Aorta (tissue), 5 donors: ENCODE results near the gene DCST2. TPM values are rescaled to one million over a fixed set of nuclear protein-coding genes. Genes with fewer than 3 reads are reported as not detected.
A peak's percentile ranks its signal among the peaks of the same experiment; 100 is the strongest.

ENCODE experiments used
- ATAC-seq: fragments of 200-7000 bp; cut with Tn5 transposase; one replicate; pipeline ENCODE4 v1.9.1; 2022; ENCODE audit warnings: moderate library complexity; ENCODE audit not compliant: low FRiP score
- DNase-seq, 2 donors: peaks; one replicate each; pipeline ENCODE4 v3.0.0-alpha.2; 2020
- H3K27ac ChIP-seq, 2 donors: one replicate each; pipeline ENCODE4 v1.5.1; 2013; ENCODE audit warnings: low read length in 2 of 2, mild to moderate bottlenecking in 2 of 2, moderate library complexity in 2 of 2, control low read depth in 1 of 2, inconsistent platforms in 1 of 2, low read depth in 1 of 2
- H3K27me3 ChIP-seq, 2 donors: one replicate each; pipeline ENCODE4 v1.6.1; 2013; ENCODE audit warnings: control low read depth in 1 of 2, low read length in 1 of 2, mild to moderate bottlenecking in 1 of 2, moderate library complexity in 1 of 2; ENCODE audit not compliant: insufficient read depth in 2 of 2, control insufficient read depth in 1 of 2
- H3K36me3 ChIP-seq, 2 donors: one replicate each; pipeline ENCODE4 v1.6.1; 2013; ENCODE audit warnings: control low read depth in 1 of 2, low read length in 1 of 2, mild to moderate bottlenecking in 1 of 2; ENCODE audit not compliant: insufficient read depth in 2 of 2, control insufficient read depth in 1 of 2
- H3K4me1 ChIP-seq, 2 donors: one replicate each; pipeline ENCODE4 v1.6.1; 2013; ENCODE audit warnings: low read length in 2 of 2, control low read depth in 1 of 2, mild to moderate bottlenecking in 1 of 2, moderate library complexity in 1 of 2; ENCODE audit not compliant: insufficient read depth in 2 of 2, control insufficient read depth in 1 of 2
- H3K4me3 ChIP-seq, 2 donors: one replicate each; pipeline ENCODE4 v1.5.1; 2013; ENCODE audit warnings: low read length in 2 of 2, control low read depth in 1 of 2, mild to moderate bottlenecking in 1 of 2
- H3K9me3 ChIP-seq: one replicate; pipeline ENCODE4 v1.6.1; 2013; ENCODE audit warnings: mild to moderate bottlenecking, low read length; ENCODE audit not compliant: control insufficient read depth
- WGBS, 2 donors: extraction: QIAGEN DNeasy Blood & Tissue Kit; methylation state at CpG; one replicate each; pipeline ENCODE4 v1.1.7; 2013; 5-methylcytosine and 5-hydroxymethylcytosine counted together
- intact Hi-C, 2 donors: fragments of 100-400 bp; cut with DNase I; formaldehyde crosslinking; loops; one replicate each; pipeline versions ENCODE4 v1.14.2 to v1.15.0; 2022
- polyA plus RNA-seq, 2 donors: library from polyadenylated mRNA; stranded (reverse); fragments of 200-250 nt; gene quantifications; one replicate each; pipeline ENCODE4 v1.2.3, GENCODE V29; 2013
- total RNA-seq, 2 donors: library from RNA; stranded (reverse); fragmentation: NEBNext Ultra II Directional; extraction: Animal tissue kit (Norgen Biotek cat#: 25700); gene quantifications; one replicate each; pipeline ENCODE4 v1.2.1, GENCODE V29; 2021
- donor health status: healthy with polysubstance abuse.
- donor health status: Bipolar disorder and iron deficiency.
- donor health status: DM: no; HTN: no; CAD: no.
- donor health status: DM: no; HTN: no; CAD: no.
- donor health status: DM: yes; HTN: yes; CAD: no.

DCST2 gene
- total and polyA plus RNA-seq, 4 donors: 0.25 to 5.6 (median 1.3) TPM

- H3K9me3 ChIP-seq: no peaks in the 10 kb centered on the region
- H3K4me3 ChIP-seq: no peak overlapping the region
- peaks cover 0 to 2% of the 10 kb centered on the region in 2 donors for H3K4me1 ChIP-seq
- DNase-seq: no peak
- ATAC-seq: no peak
- H3K36me3 ChIP-seq: no peaks in the 10 kb centered on the region
- intact Hi-C loops: no loop called here
- no peaks in the 10 kb centered on the region for H3K27me3 ChIP-seq
- no peak overlapping the region for H3K27ac ChIP-seq
- 72 to 79% methylated on average over 2 of the region's 2 CpGs for WGBS, 2 donors
These were observed 26.9 kb downstream of the DCST2 start for GRCh38 chr1:155006601-155007101.

- H3K9me3 ChIP-seq: no peaks in the 10 kb centered on the region
- peak; percentile 80 to 89 for DNase-seq
- intact Hi-C loops: no loop called here
- H3K27ac ChIP-seq: peak overlapping the region in 1 of 2 donors; percentile 77
- ATAC-seq: no peak
- H3K4me1 ChIP-seq: peaks cover 0 to 2% of the 10 kb centered on the region in 2 donors
- H3K4me3 ChIP-seq: no peak overlapping the region
- H3K27me3 ChIP-seq: no peaks in the 10 kb centered on the region
- WGBS, 2 donors: 11 to 12% methylated on average over 14 to 17 of the region's 17 CpGs
- no peaks in the 10 kb centered on the region for H3K36me3 ChIP-seq
These were observed 28.2 kb downstream of the DCST2 start for GRCh38 chr1:155005076-155006011.

GRCh38 chr1:155004352-155005075 lies 29.1 kb downstream of the DCST2 start:
- ATAC-seq (no peak), DNase-seq (no peak)
- Histone ChIP-seq H3K27me3 (no peaks in the 10 kb centered on the region), H3K4me3 (peak overlapping the region; percentile 79 to 84), H3K36me3 (no peaks in the 10 kb centered on the region), H3K4me1 (peaks cover 0 to 2% of the 10 kb centered on the region in 2 donors), H3K27ac (peak overlapping the region; percentile 34 to 77), H3K9me3 (no peaks in the 10 kb centered on the region)
- intact Hi-C loops: loop anchor here in 1 of 2 donors (5.0 kb wide), 2 partner anchors 58 to 67 kb away; partner anchors contain the start of genes EFNA4 and PMVK
- 21 to 26% methylated on average over 5 of the region's 5 CpGs for WGBS, 2 donors

GRCh38 chr1:155003766-155004351 lies 29.7 kb downstream of the DCST2 start:
- peak; percentile 85 to 91 for DNase-seq
- intact Hi-C loops: loop anchor here in 1 of 2 donors (5.0 kb wide), 2 partner anchors 58 to 67 kb away; partner anchors contain the start of genes EFNA4 and PMVK

GRCh38 chr1:155003227-155003765 lies 30.3 kb downstream of the DCST2 start:
- peak in 1 of 2 donors; percentile 84 for DNase-seq
- WGBS, 2 donors: 0% methylated on average over 34 to 37 of the region's 37 CpGs
- peaks cover 0 to 2% of the 10 kb centered on the region in 2 donors for H3K4me1 ChIP-seq
- H3K27ac ChIP-seq: peak overlapping the region; percentile 59 to 89
- intact Hi-C loops: loop anchor here in 1 of 2 donors (5.0 kb wide), 2 partner anchors 59 to 66 kb away; partner anchors contain the start of genes EFNA4 and PMVK
- no peak for ATAC-seq
- H3K27me3 ChIP-seq: no peaks in the 10 kb centered on the region
- peak overlapping the region; percentile 79 to 84 for H3K4me3 ChIP-seq
- no peaks in the 10 kb centered on the region for H3K36me3 ChIP-seq
- H3K9me3 ChIP-seq: no peaks in the 10 kb centered on the region

More at GRCh38 chr1:155003766-155004351, 29.7 kb downstream of the DCST2 start:
- H3K27me3 ChIP-seq: no peaks in the 10 kb centered on the region
- H3K36me3 ChIP-seq: no peaks in the 10 kb centered on the region
- H3K4me1 ChIP-seq: peaks cover 0 to 2% of the 10 kb centered on the region in 2 donors
- WGBS, 2 donors: 0 to 1% methylated on average over 33 to 34 of the region's 34 CpGs
- no peaks in the 10 kb centered on the region for H3K9me3 ChIP-seq
- H3K27ac ChIP-seq: peak overlapping the region; percentile 34 to 77
- ATAC-seq: no peak
- H3K4me3 ChIP-seq: peak overlapping the region; percentile 79 to 84

GRCh38 chr1:155002464-155003226 lies 30.9 kb downstream of the DCST2 start, which contains the start of gene ZBTB7B:
TSS of gene ZBTB7B (plus strand) at chr1:155002802. CDS start at chr1:155014661, 11,859 bp downstream.
- 0 to 1% methylated on average over 25 to 34 of the region's 35 CpGs for WGBS, 2 donors
- Histone ChIP-seq H3K4me1 (peaks cover 0 to 2% of the 10 kb centered on the region in 2 donors), H3K27ac (peak within 1 kb of the TSS; percentile 59 to 89), H3K4me3 (peak within 1 kb of the TSS; percentile 79 to 84), H3K27me3 (no peaks in the 10 kb centered on the region), H3K36me3 (no peaks in the 10 kb centered on the region), H3K9me3 (no peaks in the 10 kb centered on the region)
- DNase-seq: peak; percentile 76 to 86
- intact Hi-C loops: loop anchor here in 1 of 2 donors (1.0 to 5.0 kb wide), 3 partner anchors 29 to 65 kb away; partner anchors contain the start of genes EFNA4 and PMVK
- ATAC-seq: peak; percentile 6

GRCh38 chr1:155001675-155002463 lies 31.7 kb downstream of the DCST2 start:
- intact Hi-C loops: loop anchor here in 1 of 2 donors (1.0 to 5.0 kb wide), 3 partner anchors 29 to 65 kb away; partner anchors contain the start of genes EFNA4 and PMVK
- Histone ChIP-seq H3K27ac (peak overlapping the region; percentile 15 to 87), H3K4me1 (peaks cover 0 to 2% of the 10 kb centered on the region in 2 donors), H3K27me3 (no peaks in the 10 kb centered on the region), H3K9me3 (no peaks in the 10 kb centered on the region), H3K4me3 (peak overlapping the region; percentile 46 to 65), H3K36me3 (no peaks in the 10 kb centered on the region)
- peak; percentile 92 for ATAC-seq
- peak; percentile 100 for DNase-seq
- 0 to 1% methylated on average over 21 to 38 of the region's 38 CpGs for WGBS, 2 donors
